T-helper 17 cell (primary cell): ENCODE measurements around the gene ASB15. TPM values are rescaled to one million over a fixed set of nuclear protein-coding genes. Genes with fewer than 3 reads are reported as not detected.
"Not testable (repeated sequence)": the region's sequence is repeated elsewhere in the genome, so short reads cannot be mapped to it uniquely, and the experiment has no call there.

Source experiments
- ATAC-seq: fragments of 150-1000 bp; cut with Tn5 transposase; 2 replicates; pipeline ENCODE4 v1.10.0; 2021; ENCODE audit warnings: mild to moderate bottlenecking, moderate library complexity
- DNase-seq, 3 donors: peaks; one replicate each; pipeline versions ENCODE4 v3.0.0 to v3.0.0-alpha.2; 2020 to 2021
- H3K9me3 ChIP-seq: one replicate; pipeline ENCODE4 v1.7.0; 2013; ENCODE audit warnings: low read length, mild to moderate bottlenecking; ENCODE audit not compliant: control insufficient read depth, poor library complexity, severe bottlenecking
- H3K27ac Mint-ChIP-seq: one replicate; pipeline ENCODE4 v1.8.0; 2022; ENCODE audit warnings: mild to moderate bottlenecking, moderate library complexity, mixed read lengths
- H3K27me3 Mint-ChIP-seq: one replicate; pipeline ENCODE4 v1.8.0; 2022; ENCODE audit warnings: mixed read lengths
- H3K36me3 Mint-ChIP-seq: one replicate; pipeline ENCODE4 v1.8.0; 2022; ENCODE audit warnings: low read depth, mixed read lengths
- H3K4me1 Mint-ChIP-seq: one replicate; pipeline ENCODE4 v1.8.0; 2022; ENCODE audit warnings: mild to moderate bottlenecking, mixed read lengths
- H3K4me3 Mint-ChIP-seq: one replicate; pipeline ENCODE4 v1.8.0; 2022; ENCODE audit warnings: mild to moderate bottlenecking, moderate library complexity, mixed read lengths
- total RNA-seq, 4 donors: library from RNA in 2 of 4; stranded (reverse) in 2 of 4; gene quantifications; one replicate each; pipeline ENCODE4 v1.2.3 and lab custom pipeline; 2022 to 2026

The ASB15 gene
- total RNA-seq, 2 donors from 2014 or later = not detected

GRCh38 chr7:123632808-123633207, 31.2 kb downstream of the ASB15 start:
- ATAC-seq (no peak), DNase-seq (no peak)
- Mint-ChIP-seq H3K27me3 (peaks cover 22% of the 10 kb centered on the region), H3K36me3 (peaks cover 2% of the 10 kb centered on the region), H3K4me3 (no peak overlapping the region), H3K4me1 (no peaks in the 10 kb centered on the region), H3K27ac (no peak overlapping the region)
- no peaks in the 10 kb centered on the region for H3K9me3 ChIP-seq

DNA sequence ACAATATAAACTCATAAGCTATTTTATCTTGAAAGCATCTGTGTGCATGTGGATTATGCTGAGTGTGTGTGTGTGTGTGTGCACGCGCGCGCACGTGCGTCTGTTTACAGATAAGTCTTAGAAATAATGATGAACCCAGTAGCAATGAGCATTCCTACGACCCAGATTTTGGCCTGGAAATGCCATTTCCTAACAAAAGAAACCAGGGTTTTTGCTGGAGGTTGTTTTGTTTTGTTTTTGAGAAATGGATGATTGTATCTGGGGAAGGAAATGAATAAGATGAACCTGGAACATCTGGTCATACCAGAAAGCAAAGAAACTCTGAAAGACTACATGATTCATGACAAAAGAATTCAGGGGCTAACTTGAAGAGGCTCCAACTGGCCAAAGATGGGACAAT, 31.9 kb downstream of the ASB15 start:
- peaks cover 5% of the 10 kb centered on the region for H3K36me3 Mint-ChIP-seq
- ATAC-seq = no peak
- no peak overlapping the region for H3K4me3 Mint-ChIP-seq
- H3K4me1 Mint-ChIP-seq = no peaks in the 10 kb centered on the region
- H3K27me3 Mint-ChIP-seq = peaks cover 23% of the 10 kb centered on the region
- no peaks in the 10 kb centered on the region for H3K9me3 ChIP-seq
- no peak for DNase-seq
- no peak overlapping the region for H3K27ac Mint-ChIP-seq

GRCh38 chr7:123634011-123634573, 32.5 kb downstream of the ASB15 start:
- not testable (repeated sequence) for H3K4me1 Mint-ChIP-seq, H3K4me3 Mint-ChIP-seq, H3K27ac Mint-ChIP-seq, ATAC-seq, H3K9me3 ChIP-seq, DNase-seq, H3K36me3 Mint-ChIP-seq
- H3K27me3 Mint-ChIP-seq = peaks cover 20% of the 10 kb centered on the region

DNA sequence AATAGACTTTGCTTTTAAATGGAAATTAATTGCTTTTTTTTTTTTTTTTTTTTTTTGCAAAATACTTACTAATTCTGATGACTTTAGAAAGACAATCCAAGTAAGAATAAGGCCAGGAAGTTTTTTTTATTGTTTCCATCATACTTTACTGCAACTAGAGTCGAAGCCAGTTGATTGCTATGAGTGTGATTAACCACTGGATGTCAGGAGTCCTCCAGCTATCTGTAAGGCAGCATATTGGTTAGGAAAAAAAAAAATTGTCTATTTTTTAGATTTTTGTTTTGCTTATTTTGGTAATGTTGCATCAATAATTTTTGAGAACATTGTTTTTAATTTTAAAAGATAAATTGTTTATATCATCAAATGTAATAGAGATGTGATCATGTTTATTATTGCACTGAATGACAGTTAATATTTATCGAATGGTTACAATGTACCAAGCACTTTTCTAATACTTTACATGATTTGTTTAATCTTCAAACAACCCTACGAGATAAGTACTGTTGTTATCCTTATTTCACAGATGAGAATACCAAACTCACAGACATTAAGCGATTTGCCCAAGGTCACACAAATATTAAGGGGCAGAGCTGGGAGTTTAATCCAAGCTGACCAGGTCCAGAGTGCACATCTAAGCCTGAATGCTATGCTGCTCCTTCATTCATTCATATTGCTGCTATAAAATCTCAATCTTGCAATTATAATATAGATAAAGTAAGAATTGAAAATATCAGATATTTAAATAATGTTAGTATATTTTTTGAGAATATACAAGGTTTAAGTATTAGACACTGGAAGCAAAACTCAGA, 34.1 kb downstream of the ASB15 start:
- Mint-ChIP-seq H3K27ac (no peak overlapping the region), H3K4me1 (no peaks in the 10 kb centered on the region), H3K27me3 (peaks cover 14% of the 10 kb centered on the region), H3K4me3 (no peak overlapping the region), H3K36me3 (peaks cover 5% of the 10 kb centered on the region)
- H3K9me3 ChIP-seq = no peaks in the 10 kb centered on the region
- ATAC-seq (no peak), DNase-seq (no peak)

DNA sequence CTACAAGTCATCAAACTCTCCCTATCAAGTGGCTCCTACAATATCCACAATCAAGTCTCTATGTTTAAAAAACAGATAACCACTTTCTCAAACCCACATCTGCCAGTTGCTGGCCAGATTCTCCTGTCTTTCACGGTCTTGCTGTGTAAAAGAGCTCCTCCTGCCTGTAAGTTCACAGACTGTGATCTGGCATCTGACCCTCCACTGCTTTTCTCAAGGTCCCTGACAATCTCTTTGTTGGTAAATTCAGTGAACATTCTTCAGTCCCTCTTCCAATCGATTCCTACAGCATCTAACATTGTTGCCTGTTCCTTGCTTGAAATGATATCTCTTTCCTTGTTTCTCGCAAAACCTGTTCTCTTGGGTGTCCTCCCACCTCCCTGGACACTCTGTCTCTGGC, 35.6 kb downstream of the ASB15 start:
- Mint-ChIP-seq H3K36me3 (peaks cover 5% of the 10 kb centered on the region), H3K27ac (no peak overlapping the region), H3K4me3 (no peak overlapping the region), H3K4me1 (no peaks in the 10 kb centered on the region), H3K27me3 (peaks cover 21% of the 10 kb centered on the region)
- DNase-seq (no peak), ATAC-seq (no peak)
- H3K9me3 ChIP-seq = no peaks in the 10 kb centered on the region

DNA sequence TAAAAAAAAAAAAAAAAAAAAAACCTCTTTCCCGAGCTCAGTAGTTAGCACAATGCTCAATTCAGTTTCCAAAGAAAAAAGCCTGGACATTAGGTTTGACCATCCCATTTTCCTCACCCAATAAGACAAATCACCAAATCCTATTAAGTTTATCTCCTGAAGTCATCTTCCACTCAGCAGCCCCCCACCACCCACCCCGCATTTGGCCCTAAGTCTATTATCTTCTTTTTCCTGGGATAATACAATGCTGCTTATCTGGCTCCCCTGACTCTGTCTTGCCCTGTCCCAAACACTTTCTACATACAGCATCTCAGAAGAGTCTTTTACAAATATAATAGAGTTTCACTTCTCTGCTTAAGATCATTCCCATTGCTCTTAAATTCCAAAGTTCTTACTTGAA, 36.3 kb downstream of the ASB15 start:
- Mint-ChIP-seq H3K36me3 (peaks cover 5% of the 10 kb centered on the region), H3K4me3 (no peak overlapping the region), H3K27me3 (peaks cover 28% of the 10 kb centered on the region), H3K27ac (no peak overlapping the region), H3K4me1 (no peaks in the 10 kb centered on the region)
- DNase-seq (no peak), ATAC-seq (no peak)
- H3K9me3 ChIP-seq = no peaks in the 10 kb centered on the region

GRCh38 chr7:123639631-123640030, 38.0 kb downstream of the ASB15 start:
- H3K27ac Mint-ChIP-seq = no peak overlapping the region
- H3K36me3 Mint-ChIP-seq = peaks cover 5% of the 10 kb centered on the region
- H3K4me1 Mint-ChIP-seq = no peaks in the 10 kb centered on the region
- H3K4me3 Mint-ChIP-seq = no peak overlapping the region
- no peak for ATAC-seq
- no peak for DNase-seq
- no peaks in the 10 kb centered on the region for H3K9me3 ChIP-seq
- H3K27me3 Mint-ChIP-seq = peaks cover 46% of the 10 kb centered on the region

DNA sequence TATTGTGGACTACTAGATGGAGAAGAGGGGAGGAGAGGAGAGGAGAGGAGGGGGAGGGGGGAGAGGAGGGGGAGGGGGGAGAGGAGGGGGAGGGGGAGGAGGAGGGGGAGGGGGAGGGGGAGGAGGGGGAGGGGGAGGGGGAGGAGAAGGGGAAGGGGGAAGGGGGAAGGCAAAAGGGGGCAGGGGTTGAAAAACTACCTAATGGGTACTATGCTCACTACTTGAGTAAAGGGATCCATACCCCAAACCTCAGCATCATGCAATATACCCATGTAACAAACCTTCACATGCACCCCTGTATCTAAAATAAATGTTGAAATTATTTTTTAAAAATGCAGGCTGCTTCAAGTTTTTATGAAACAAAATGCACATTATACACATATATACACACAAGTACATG, 39.0 kb downstream of the ASB15 start:
- Mint-ChIP-seq H3K4me1 (no peaks in the 10 kb centered on the region), H3K36me3 (peaks cover 5% of the 10 kb centered on the region), H3K27ac (no peak overlapping the region), H3K4me3 (no peak overlapping the region), H3K27me3 (peaks cover 52% of the 10 kb centered on the region)
- DNase-seq (no peak), ATAC-seq (no peak)
- H3K9me3 ChIP-seq = no peaks in the 10 kb centered on the region

GRCh38 chr7:123641901-123642300, 40.3 kb downstream of the ASB15 start:
- H3K9me3 ChIP-seq = no peaks in the 10 kb centered on the region
- Mint-ChIP-seq H3K36me3 (peaks cover 5% of the 10 kb centered on the region), H3K27me3 (peaks cover 59% of the 10 kb centered on the region), H3K4me3 (no peak overlapping the region), H3K4me1 (no peaks in the 10 kb centered on the region), H3K27ac (no peak overlapping the region)
- ATAC-seq (no peak), DNase-seq (no peak)

DNA sequence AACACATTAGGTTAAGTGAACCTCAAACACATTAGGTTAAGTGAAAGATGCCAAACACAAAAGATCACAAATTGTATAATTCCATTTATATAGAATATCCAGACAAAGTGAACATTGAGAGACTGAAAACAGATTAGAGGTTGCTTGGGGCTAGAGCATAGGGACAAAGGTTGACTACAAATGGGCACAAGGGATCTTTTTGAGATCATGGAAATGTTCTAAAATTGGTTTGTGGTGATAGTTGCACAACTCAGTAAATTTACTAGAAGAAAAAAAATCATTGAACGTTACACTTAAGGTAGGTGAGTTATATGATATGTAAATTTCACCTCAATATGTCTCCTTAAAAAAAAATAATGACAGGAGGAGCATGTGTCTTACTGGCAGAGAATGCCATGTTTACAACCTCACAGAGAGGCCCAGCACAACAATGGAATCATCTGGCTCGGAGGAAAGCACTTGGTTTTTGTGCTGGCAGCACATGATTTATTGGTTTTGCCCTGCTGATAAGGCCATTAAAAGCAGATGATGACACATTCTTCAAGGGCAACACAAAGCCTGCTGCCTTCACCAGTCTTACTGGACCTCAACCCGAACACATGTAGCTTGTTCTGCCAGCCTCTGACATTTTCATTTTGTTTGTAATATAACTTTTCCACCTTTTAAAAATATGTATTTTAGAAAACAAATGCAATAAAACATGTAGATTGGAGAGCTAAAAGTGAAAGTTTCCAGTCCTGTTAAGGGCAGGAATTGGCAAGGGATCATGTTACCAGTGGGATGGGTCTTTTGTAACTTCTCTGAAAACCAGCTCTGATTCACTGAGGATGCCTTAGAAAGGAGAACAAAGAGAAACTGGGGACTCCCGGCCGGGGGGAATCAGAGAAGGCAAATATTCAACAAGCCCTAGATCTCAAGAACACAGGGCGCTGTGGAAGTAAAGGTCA, 42.1 kb downstream of the ASB15 start:
- H3K4me3 Mint-ChIP-seq = no peak overlapping the region
- no peak overlapping the region for H3K27ac Mint-ChIP-seq
- DNase-seq (no peak), ATAC-seq (no peak)
- H3K36me3 Mint-ChIP-seq = no peaks in the 10 kb centered on the region
- H3K4me1 Mint-ChIP-seq = no peaks in the 10 kb centered on the region
- no peaks in the 10 kb centered on the region for H3K9me3 ChIP-seq
- H3K27me3 Mint-ChIP-seq = peaks cover 53% of the 10 kb centered on the region

- H3K36me3 Mint-ChIP-seq = no peaks in the 10 kb centered on the region
- ATAC-seq (no peak), DNase-seq (no peak)
- no peak overlapping the region for H3K27ac Mint-ChIP-seq
- H3K27me3 Mint-ChIP-seq = peaks cover 58% of the 10 kb centered on the region
- H3K4me3 Mint-ChIP-seq = no peak overlapping the region
- no peaks in the 10 kb centered on the region for H3K9me3 ChIP-seq
- H3K4me1 Mint-ChIP-seq = peaks cover 2% of the 10 kb centered on the region
These were observed 43.9 kb downstream of the ASB15 start for GRCh38 chr7:123645516-123645915.

DNA sequence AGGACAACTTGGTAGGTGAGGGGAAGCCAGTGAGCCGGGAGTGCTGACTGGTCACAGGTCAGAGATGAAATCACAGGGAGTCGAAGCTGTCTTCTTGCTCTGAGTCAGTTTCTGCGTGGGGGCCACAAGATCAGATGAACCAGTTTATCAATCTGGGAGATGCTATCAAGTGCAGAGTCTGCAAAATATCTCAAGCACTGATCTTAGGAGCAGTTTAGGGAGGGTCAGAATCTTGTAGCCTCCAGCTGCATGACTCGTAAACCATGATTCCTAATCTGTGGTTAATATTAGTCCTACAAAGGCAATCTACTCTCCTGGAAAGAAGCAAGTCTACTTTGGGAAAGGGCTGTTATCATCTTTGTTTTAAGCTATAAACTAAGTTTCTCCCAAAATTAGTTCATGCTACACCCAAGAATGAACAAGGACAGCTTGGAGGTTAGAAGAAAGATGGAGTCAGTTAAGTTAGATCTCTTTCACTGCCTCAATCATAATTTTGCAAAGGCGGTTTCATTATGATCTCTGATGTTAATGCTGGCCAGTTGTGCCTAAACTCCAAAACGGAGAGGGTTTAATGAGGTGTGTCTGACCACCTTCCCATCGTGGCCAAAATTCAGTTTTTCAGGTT, 45.6 kb downstream of the ASB15 start:
- H3K4me1 Mint-ChIP-seq = peaks cover 2% of the 10 kb centered on the region
- ATAC-seq (no peak), DNase-seq (no peak)

DNA sequence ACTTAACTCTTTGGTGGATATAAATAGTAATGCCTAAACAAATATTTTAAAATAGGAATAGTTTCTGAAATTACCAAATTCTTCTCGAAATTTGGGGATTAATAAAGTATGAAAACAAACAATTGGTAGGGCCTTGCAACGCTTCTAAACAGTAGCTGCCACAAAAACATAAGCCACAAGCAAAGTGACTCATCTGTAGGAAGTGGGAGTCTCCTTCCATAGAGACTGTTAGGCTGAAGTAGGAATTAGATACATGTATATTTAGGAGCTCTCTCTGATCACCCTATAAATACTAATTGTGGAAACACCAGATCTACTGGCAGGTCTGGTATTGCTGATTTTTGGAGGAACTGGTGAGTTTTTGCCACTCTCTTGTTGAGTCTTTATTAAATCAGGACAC, 48.3 kb downstream of the ASB15 start:
- peaks cover 23% of the 10 kb centered on the region for H3K27me3 Mint-ChIP-seq
- no peak overlapping the region for H3K4me3 Mint-ChIP-seq
- ATAC-seq = no peak
- no peaks in the 10 kb centered on the region for H3K36me3 Mint-ChIP-seq
- H3K9me3 ChIP-seq = no peaks in the 10 kb centered on the region
- peaks cover 2% of the 10 kb centered on the region for H3K4me1 Mint-ChIP-seq
- DNase-seq = no peak
- H3K27ac Mint-ChIP-seq = no peak overlapping the region

More for the DNA sequence above, 45.6 kb downstream of the ASB15 start:
- Mint-ChIP-seq H3K4me3 (no peak overlapping the region), H3K36me3 (no peaks in the 10 kb centered on the region), H3K27ac (no peak overlapping the region), H3K27me3 (peaks cover 51% of the 10 kb centered on the region)
- no peaks in the 10 kb centered on the region for H3K9me3 ChIP-seq
